Endometrial microvascular endothelial cells (primary cell): ENCODE results near the gene GPC3. TPM values are rescaled to one million over a fixed set of nuclear protein-coding genes. Genes with fewer than 3 reads are reported as not detected.

Source experiments
- in situ Hi-C: cut with HindIII; loops from 2 replicates; pipeline ENCODE4 v1.10.0; 2017; ENCODE audit warnings: low sequenced_read_pairs, low pct_unique_long_range_greater_than_20kb; ENCODE audit errors: inconsistent ontology term
- total RNA-seq: library from RNA; depleted of rRNA; stranded (reverse); fragments of >200 nt; gene quantifications from one replicate; pipeline ENCODE4 v1.2.3, GENCODE V29; 2015; ENCODE audit errors: inconsistent ontology term

GPC3 gene
- total RNA-seq, 1 donor from 2014 or later = not detected

GRCh38 chrX:133576876-133577275 lies 408.5 kb downstream of the GPC3 start:
- in situ Hi-C loops = no loop called here

- in situ Hi-C loops = no loop called here
Measured at GRCh38 chrX:133575501-133576136, 409.8 kb downstream of the GPC3 start.

GRCh38 chrX:133574716-133575115 lies 410.7 kb downstream of the GPC3 start:
- in situ Hi-C loops = no loop called here

GRCh38 chrX:133570549-133570948 lies 414.8 kb downstream of the GPC3 start:
- in situ Hi-C loops = no loop called here

- in situ Hi-C loops = no loop called here
Measured at GRCh38 chrX:133569217-133569616, 416.2 kb downstream of the GPC3 start.

GRCh38 chrX:133568109-133568508 lies 417.3 kb downstream of the GPC3 start:
- in situ Hi-C loops = no loop called here

GRCh38 chrX:133566876-133567275 lies 418.5 kb downstream of the GPC3 start:
- in situ Hi-C loops = no loop called here

- in situ Hi-C loops = no loop called here
Measured at GRCh38 chrX:133563705-133564104, 421.7 kb downstream of the GPC3 start.

- in situ Hi-C loops = no loop called here
Measured at GRCh38 chrX:133561251-133561650, 424.1 kb downstream of the GPC3 start.

GRCh38 chrX:133559909-133560308 lies 425.5 kb downstream of the GPC3 start:
- in situ Hi-C loops = no loop called here

- in situ Hi-C loops = no loop called here
Measured at GRCh38 chrX:133555782-133556458, 429.5 kb downstream of the GPC3 start.

- in situ Hi-C loops = no loop called here
Measured at GRCh38 chrX:133550665-133551485, 434.5 kb downstream of the GPC3 start.

GRCh38 chrX:133549295-133549933 lies 436.0 kb downstream of the GPC3 start:
- in situ Hi-C loops = no loop called here

- in situ Hi-C loops = no loop called here
Measured at GRCh38 chrX:133546441-133546840, 439.0 kb downstream of the GPC3 start.

- in situ Hi-C loops = no loop called here
Measured at GRCh38 chrX:133544778-133545177, 440.6 kb downstream of the GPC3 start.

GRCh38 chrX:133544115-133544514 lies 441.3 kb downstream of the GPC3 start:
- in situ Hi-C loops = no loop called here

GRCh38 chrX:133543654-133544053 lies 441.7 kb downstream of the GPC3 start:
- in situ Hi-C loops = no loop called here

GRCh38 chrX:133542476-133542875 lies 442.9 kb downstream of the GPC3 start:
- in situ Hi-C loops = no loop called here

GRCh38 chrX:133541021-133541420 lies 444.4 kb downstream of the GPC3 start:
- in situ Hi-C loops = no loop called here
